Measurements from ENCODE around the gene ZDHHC12. TPM values are rescaled to one million over a fixed set of nuclear protein-coding genes. Genes with fewer than 3 reads are reported as not detected.

Gene ZDHHC12
- total RNA-seq, 1 experiment from 2014 or later: 57.6 TPM

- Histone ChIP-seq H3K79me2 (ENCODE audit: insufficient read depth, low read length) (no peaks in the 10 kb centered on the region), H3K36me3 (ENCODE audit: control insufficient read depth in 1 of 2, insufficient read depth in 2 of 2, low read length in 2 of 2) (no peaks in the 10 kb centered on the region), H4K20me1 (ENCODE audit: insufficient read depth) (no peaks in the 10 kb centered on the region), H3K9ac (ENCODE audit: low read length) (no peak overlapping the region), H3K9me2 (ENCODE audit: insufficient read depth) (no peaks in the 10 kb centered on the region), H3K4me2 (ENCODE audit: low read length) (peak overlapping the region; percentile 51), H3K27ac (ENCODE audit: low read depth, low read length) (peak overlapping the region; percentile 18), H3K4me3 (replicated peaks in 1 of 2; ENCODE audit: low read depth in 1 of 2, low read length in 2 of 2) (no peak overlapping the region), H3K9me3 (ENCODE audit: control insufficient read depth in 1 of 2, insufficient read depth in 1 of 2, low read depth in 1 of 2, low read length in 2 of 2) (no peaks in the 10 kb centered on the region), H3K4me1 (ENCODE audit: control insufficient read depth in 1 of 2, insufficient read depth in 2 of 2, low read length in 2 of 2) (peaks cover 0 to 10% of the 10 kb centered on the region in 2 experiments; a peak in 1 of 4 replicates), H3K27me3 (ENCODE audit: insufficient read depth, low read length) (no peaks in the 10 kb centered on the region), H2AFZ (ENCODE audit: low read depth, low read length, poor library complexity, severe bottlenecking) (no peak overlapping the region)
- ATAC-seq (peak; percentile 94), DNase-seq (ENCODE audit: low read depth, low spot score) (peak; percentile 93)
- no TSS peak for BruUV-seq (replicated peaks)
- ChIA-PET CTCF (interaction anchor here (1.0 to 2.1 kb wide), 11 partner anchors 9 to 259 kb away, joined by 3 to 14 read pairs (median 4); partner anchors contain the start of genes ENDOG, PKN3, SPOUT1 and ZDHHC12), POLR2A (no interaction called here), RAD21 (ENCODE audit: low non-redundant PET in 1 of 2, low total read pairs in 2 of 2, uncharacterized antibody in 2 of 2, unreplicated experiment in 2 of 2) (interaction anchor here in 1 of 2 experiments (1.0 kb wide), 1 partner anchor 86 kb away, joined by 3 read pairs; the partner anchor contains the start of gene ENDOG)
- intact Hi-C loops (cut with micrococcal nuclease): loop anchor here (1.0 to 5.0 kb wide), 3 partner anchors 86 to 195 kb away; partner anchors contain the start of genes KYAT1 and LRRC8A
- TF ChIP-seq CTCF (IDR thresholded peaks at IDR 0.05 in 2 of 3, conservative IDR thresholded peaks at IDR 0.05 in 1 of 3; ENCODE audit: borderline replicate concordance in 1 of 3, insufficient read depth in 1 of 3, low read depth in 2 of 3, low read length in 2 of 3) (peak in 2 of 3 experiments; percentile 90 to 92; a peak in 4 of 6 replicates), YY1 (IDR thresholded peaks at IDR 0.05; ENCODE audit: extremely low read depth, insufficient replicate concordance, low read depth, low read length) (peak; percentile 96), ZFX (IDR thresholded peaks at IDR 0.05) (no peak), TCF7L2 (IDR thresholded peaks at IDR 0.05; ENCODE audit: borderline replicate concordance, extremely low read depth, insufficient read depth, insufficient read length) (no peak), POLR2AphosphoS5 (IDR thresholded peaks at IDR 0.05; ENCODE audit: low read depth, low read length) (peak; percentile 45)
Measured at GRCh38 chr9:128733256-128733655, 9.3 kb upstream of the ZDHHC12 start.

GRCh38 chr9:128732576-128732975, 8.6 kb upstream of the ZDHHC12 start:
- intact Hi-C loops (cut with micrococcal nuclease): loop anchor here (5.0 kb wide), 2 partner anchors 85 to 150 kb away; partner anchors contain the start of genes KYAT1 and LRRC8A
- BruUV-seq (replicated peaks): no TSS peak
- Histone ChIP-seq H3K9me3 (ENCODE audit: control insufficient read depth in 1 of 2, insufficient read depth in 1 of 2, low read depth in 1 of 2, low read length in 2 of 2) (no peaks in the 10 kb centered on the region), H2AFZ (ENCODE audit: low read depth, low read length, poor library complexity, severe bottlenecking) (no peak overlapping the region), H3K4me1 (ENCODE audit: control insufficient read depth in 1 of 2, insufficient read depth in 2 of 2, low read length in 2 of 2) (peaks cover 0 to 10% of the 10 kb centered on the region in 2 experiments; a peak in 1 of 4 replicates), H3K4me2 (ENCODE audit: low read length) (no peak overlapping the region), H3K27me3 (ENCODE audit: insufficient read depth, low read length) (no peaks in the 10 kb centered on the region), H3K79me2 (ENCODE audit: insufficient read depth, low read length) (no peaks in the 10 kb centered on the region), H3K9ac (ENCODE audit: low read length) (no peak overlapping the region), H4K20me1 (ENCODE audit: insufficient read depth) (no peaks in the 10 kb centered on the region), H3K4me3 (replicated peaks in 1 of 2; ENCODE audit: low read depth in 1 of 2, low read length in 2 of 2) (no peak overlapping the region), H3K36me3 (ENCODE audit: control insufficient read depth in 1 of 2, insufficient read depth in 2 of 2, low read length in 2 of 2) (no peaks in the 10 kb centered on the region), H3K27ac (ENCODE audit: low read depth, low read length) (no peak overlapping the region), H3K9me2 (ENCODE audit: insufficient read depth) (no peaks in the 10 kb centered on the region)
- ChIA-PET RAD21 (ENCODE audit: low non-redundant PET in 1 of 2, low total read pairs in 2 of 2, uncharacterized antibody in 2 of 2, unreplicated experiment in 2 of 2) (interaction anchor here in 1 of 2 experiments (1.0 kb wide), 1 partner anchor 86 kb away, joined by 3 read pairs; the partner anchor contains the start of gene ENDOG), POLR2A (no interaction called here), CTCF (interaction anchor here (1.1 to 2.1 kb wide), 9 partner anchors 8 to 260 kb away, joined by 3 to 14 read pairs (median 5); partner anchors contain the start of genes ENDOG, SPOUT1 and ZDHHC12)
- ATAC-seq (no peak), DNase-seq (ENCODE audit: low read depth, low spot score) (no peak)
- TF ChIP-seq TCF7L2 (IDR thresholded peaks at IDR 0.05; ENCODE audit: borderline replicate concordance, extremely low read depth, insufficient read depth, insufficient read length) (no peak), SP1 (IDR thresholded peaks at IDR 0.05; ENCODE audit: low read depth) (no peak), JUND (IDR thresholded peaks at IDR 0.05) (no peak), CTCF (IDR thresholded peaks at IDR 0.05 in 2 of 3, conservative IDR thresholded peaks at IDR 0.05 in 1 of 3; ENCODE audit: borderline replicate concordance in 1 of 3, insufficient read depth in 1 of 3, low read depth in 2 of 3, low read length in 2 of 3) (no peak), SIN3A (IDR thresholded peaks at IDR 0.05; ENCODE audit: low read depth) (no peak), ZBTB33 (IDR thresholded peaks at IDR 0.05; ENCODE audit: extremely low read depth, insufficient replicate concordance, low read length) (no peak), MAX (IDR thresholded peaks at IDR 0.05) (no peak), POLR2A (IDR thresholded peaks at IDR 0.05; ENCODE audit: borderline replicate concordance, extremely low read depth, insufficient read depth, insufficient read length) (no peak)

All from HCT116 (cell line).